ENCODE measurements around the gene SSUH2.

Gene SSUH2

GRCh38 chr3:8578282-8578681 lies 66.3 kb downstream of the SSUH2 start:
- DNase-seq, result no peak

- no peak for DNase-seq
Observed at GRCh38 chr3:8576841-8577571, 67.6 kb downstream of the SSUH2 start.

- no peak for DNase-seq
Observed at GRCh38 chr3:8576436-8576835, 68.2 kb downstream of the SSUH2 start.

GRCh38 chr3:8575364-8576104 lies 69.1 kb downstream of the SSUH2 start:
- no peak for DNase-seq

GRCh38 chr3:8574670-8575322 lies 69.8 kb downstream of the SSUH2 start:
- DNase-seq, result no peak

GRCh38 chr3:8574040-8574669 lies 70.4 kb downstream of the SSUH2 start:
- no peak for DNase-seq

- DNase-seq, result no peak
Observed at GRCh38 chr3:8573342-8573926, 71.2 kb downstream of the SSUH2 start.

GRCh38 chr3:8571256-8571655 lies 73.3 kb downstream of the SSUH2 start:
- no peak for DNase-seq

All from stimulated activated CD4-positive, alpha-beta T cell treated with anti-CD3 and anti-CD28 coated beads, Interleukin-2, amount 100 ng/mL, for 24 hours (primary cell).